ENCODE measurements around the gene COL23A1. TPM values are rescaled to one million over a fixed set of nuclear protein-coding genes. Genes with fewer than 3 reads are reported as not detected.

COL23A1 gene
- total RNA-seq, 1 experiment from 2014 or later, result not detected

GRCh38 chr5:178540526-178540925 is 49.7 kb downstream of the COL23A1 start:
- BruUV-seq (replicated peaks), result no TSS peak
- intact Hi-C loops (cut with micrococcal nuclease), result no loop called here
- no peak for TF ChIP-seq EZH2 (IDR thresholded peaks at IDR 0.05; ENCODE audit: low read length, unreplicated experiment)
- TF ChIP-seq CTCF (conservative IDR thresholded peaks at IDR 0.05; ENCODE audit: low read depth, low read length), result no peak
- no peak for TF ChIP-seq EZH2phosphoT487 (IDR thresholded peaks at IDR 0.05; ENCODE audit: borderline replicate concordance, low read length)

GRCh38 chr5:178538741-178539229 is 51.4 kb downstream of the COL23A1 start:
- DNase-seq (no peak), ATAC-seq (no peak)
- H3K4me3 ChIP-seq (ENCODE audit: low read length), result no peak overlapping the region
- no TSS peak for BruUV-seq (replicated peaks)
- CTCF ChIA-PET, result no interaction called here
- H3K9ac ChIP-seq (ENCODE audit: low read length), result no peak overlapping the region
- H3F3A ChIP-seq (ENCODE audit: low read length, unreplicated experiment), result no peaks in the 10 kb centered on the region
- no peaks in the 10 kb centered on the region for H3K9me2 ChIP-seq (replicated peaks; ENCODE audit: low read length)
- peaks cover 27% of the 10 kb centered on the region for H3K27me3 ChIP-seq (ENCODE audit: low read length)
- H3K4me2 ChIP-seq (ENCODE audit: low read length), result no peak overlapping the region
- no peaks in the 10 kb centered on the region for H3K9me3 ChIP-seq (ENCODE audit: low read length)
- no peaks in the 10 kb centered on the region for H3K36me3 ChIP-seq (ENCODE audit: low read depth, low read length)
- no peaks in the 10 kb centered on the region for H3K4me1 ChIP-seq (ENCODE audit: insufficient read depth, low read length)
- POLR2A ChIA-PET (ENCODE audit: unreplicated experiment), result no interaction called here
- no peaks in the 10 kb centered on the region for H4K20me1 ChIP-seq (ENCODE audit: low read length)
- H3K79me2 ChIP-seq (ENCODE audit: low read length), result no peaks in the 10 kb centered on the region
- intact Hi-C loops (cut with micrococcal nuclease), result no loop called here
- no peak overlapping the region for H3K27ac ChIP-seq (ENCODE audit: low read length)
- TF ChIP-seq EZH2phosphoT487 (IDR thresholded peaks at IDR 0.05; ENCODE audit: borderline replicate concordance, low read length), result no peak
- no peak for TF ChIP-seq EZH2 (IDR thresholded peaks at IDR 0.05; ENCODE audit: low read length, unreplicated experiment)
- no peak for TF ChIP-seq CTCF (conservative IDR thresholded peaks at IDR 0.05; ENCODE audit: low read depth, low read length)
- no peak overlapping the region for H2AFZ ChIP-seq (ENCODE audit: low read length)

More at GRCh38 chr5:178540526-178540925, 49.7 kb downstream of the COL23A1 start:
- ATAC-seq, result no peak
- Histone ChIP-seq H2AFZ (ENCODE audit: low read length) (no peak overlapping the region), H3K9me3 (ENCODE audit: low read length) (no peaks in the 10 kb centered on the region), H3K27me3 (ENCODE audit: low read length) (peaks cover 42% of the 10 kb centered on the region), H3K79me2 (ENCODE audit: low read length) (no peaks in the 10 kb centered on the region), H3K4me1 (ENCODE audit: insufficient read depth, low read length) (no peaks in the 10 kb centered on the region), H3K9ac (ENCODE audit: low read length) (no peak overlapping the region), H3K27ac (ENCODE audit: low read length) (no peak overlapping the region), H3K4me3 (ENCODE audit: low read length) (no peak overlapping the region), H3K4me2 (ENCODE audit: low read length) (no peak overlapping the region), H3K36me3 (ENCODE audit: low read depth, low read length) (no peaks in the 10 kb centered on the region), H4K20me1 (ENCODE audit: low read length) (no peaks in the 10 kb centered on the region), H3F3A (ENCODE audit: low read length, unreplicated experiment) (no peaks in the 10 kb centered on the region), H3K9me2 (replicated peaks; ENCODE audit: low read length) (no peaks in the 10 kb centered on the region)
- ChIA-PET POLR2A (ENCODE audit: unreplicated experiment) (no interaction called here), CTCF (no interaction called here)
- no peak for DNase-seq

- Histone ChIP-seq H3F3A (ENCODE audit: low read length, unreplicated experiment) (no peaks in the 10 kb centered on the region), H3K27me3 (ENCODE audit: low read length) (peaks cover 18% of the 10 kb centered on the region), H2AFZ (ENCODE audit: low read length) (no peak overlapping the region), H3K9ac (ENCODE audit: low read length) (no peak overlapping the region), H3K9me2 (replicated peaks; ENCODE audit: low read length) (no peaks in the 10 kb centered on the region), H4K20me1 (ENCODE audit: low read length) (no peaks in the 10 kb centered on the region), H3K79me2 (ENCODE audit: low read length) (no peaks in the 10 kb centered on the region), H3K4me3 (ENCODE audit: low read length) (no peak overlapping the region), H3K4me1 (ENCODE audit: insufficient read depth, low read length) (no peaks in the 10 kb centered on the region), H3K36me3 (ENCODE audit: low read depth, low read length) (no peaks in the 10 kb centered on the region), H3K9me3 (ENCODE audit: low read length) (no peaks in the 10 kb centered on the region), H3K27ac (ENCODE audit: low read length) (no peak overlapping the region), H3K4me2 (ENCODE audit: low read length) (no peak overlapping the region)
- intact Hi-C loops (cut with micrococcal nuclease), result no loop called here
- ATAC-seq (no peak), DNase-seq (no peak)
- ChIA-PET POLR2A (ENCODE audit: unreplicated experiment) (no interaction called here), CTCF (no interaction called here)
- BruUV-seq (replicated peaks), result no TSS peak
- TF ChIP-seq CTCF (conservative IDR thresholded peaks at IDR 0.05; ENCODE audit: low read depth, low read length) (no peak), EZH2phosphoT487 (IDR thresholded peaks at IDR 0.05; ENCODE audit: borderline replicate concordance, low read length) (no peak), EZH2 (IDR thresholded peaks at IDR 0.05; ENCODE audit: low read length, unreplicated experiment) (no peak)
These were observed 52.5 kb downstream of the COL23A1 start for GRCh38 chr5:178537467-178538371.

Measured in PC-3 (cell line).